DMS 273 (cell line): Measurements from ENCODE around the gene PPIL1.
"Not testable (repeated sequence)": the region's sequence is repeated elsewhere in the genome, so short reads cannot be mapped to it uniquely, and the experiment has no call there.

Experiments
- DNase-seq: peaks from one replicate; lab custom pipeline; 2025; ENCODE audit not compliant: unreplicated experiment; lab: John Stamatoyannopoulos, UW

The PPIL1 gene

DNA sequence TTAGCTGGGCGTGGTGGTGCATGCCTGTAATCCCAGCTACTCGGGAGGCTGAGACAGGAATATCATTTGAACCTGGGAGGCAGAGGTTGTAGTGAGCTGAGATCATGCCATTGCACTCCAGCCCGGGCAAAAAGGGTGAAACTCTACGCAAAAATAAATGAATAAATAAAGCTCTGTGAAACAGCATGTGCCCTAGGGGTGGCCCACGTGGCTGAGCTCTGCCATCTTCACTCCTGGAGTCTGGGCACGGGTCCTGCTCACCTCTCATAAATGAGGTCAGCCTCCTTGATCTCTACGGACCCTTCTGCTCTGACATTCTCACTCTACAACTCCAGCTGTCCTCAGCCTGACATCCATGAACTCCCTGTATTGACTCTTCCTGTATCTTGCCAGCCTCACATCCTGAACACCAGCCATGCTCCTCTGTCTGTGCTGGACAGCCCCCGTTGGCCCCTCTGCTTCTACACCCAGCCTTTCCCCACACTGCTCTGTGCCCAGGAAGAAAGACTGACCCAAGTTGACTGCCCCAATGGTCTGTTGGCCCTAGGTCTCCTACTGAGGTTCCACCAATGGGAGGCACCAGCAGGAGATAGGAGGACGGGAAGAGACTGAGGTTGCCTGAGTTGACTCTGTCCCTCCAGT is 57.3 kb downstream of the PPIL1 start:
- no peak for DNase-seq

DNA sequence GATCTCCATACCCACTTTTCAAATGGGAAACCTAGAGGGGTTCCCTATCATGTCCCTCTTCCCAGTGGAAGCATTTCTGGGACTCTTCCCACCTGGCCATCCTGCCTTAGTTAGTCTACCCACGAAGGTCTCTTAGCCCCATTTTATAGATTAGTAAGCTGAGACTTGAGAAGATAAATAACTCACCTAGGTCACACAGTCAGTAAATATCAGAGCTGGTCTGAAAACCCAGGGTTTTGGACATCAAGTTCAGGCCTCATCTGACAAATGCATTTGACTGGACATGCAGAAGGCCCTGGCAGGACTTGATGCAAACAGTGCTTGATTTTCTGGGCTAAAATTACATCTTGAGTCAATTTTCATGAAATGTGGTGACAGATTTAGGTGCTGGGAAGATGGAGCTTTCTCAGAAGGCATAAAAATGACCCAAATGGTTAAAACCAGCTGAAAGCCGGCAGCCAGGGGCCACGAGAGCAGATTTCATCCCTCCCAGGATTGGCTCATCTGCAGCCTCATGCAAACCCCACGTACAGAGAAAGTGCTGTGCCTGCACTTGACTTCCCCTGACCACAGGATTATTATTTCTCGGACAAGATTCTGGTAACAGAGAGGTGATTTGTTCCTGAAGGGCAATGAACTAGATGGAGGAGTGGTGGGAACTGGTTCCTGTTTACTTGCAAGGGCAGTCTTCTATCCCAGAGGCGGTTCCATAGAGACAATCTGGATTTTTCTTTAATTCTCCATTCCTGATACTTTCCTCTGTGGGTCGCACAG is 58.5 kb downstream of the PPIL1 start:
- DNase-seq = no peak

DNA sequence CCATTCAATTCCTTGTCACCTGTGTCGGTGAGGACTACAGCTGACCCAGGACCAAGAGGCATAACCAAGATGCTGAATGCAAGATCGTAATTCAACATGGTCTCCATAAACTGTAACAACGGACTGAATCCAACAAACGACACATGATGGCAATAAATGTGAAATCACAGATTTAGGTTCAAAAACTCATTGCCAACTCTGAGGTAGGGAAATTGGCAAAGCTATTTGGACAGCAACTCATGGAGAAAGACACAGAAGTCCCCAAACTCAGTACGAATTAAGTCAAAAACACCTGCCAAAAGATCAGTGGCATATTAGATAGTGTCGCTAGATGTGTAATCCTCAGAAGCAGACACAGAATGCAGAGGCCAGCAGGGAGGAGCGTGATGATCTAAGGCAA is 60.4 kb downstream of the PPIL1 start:
- DNase-seq = no peak

DNA sequence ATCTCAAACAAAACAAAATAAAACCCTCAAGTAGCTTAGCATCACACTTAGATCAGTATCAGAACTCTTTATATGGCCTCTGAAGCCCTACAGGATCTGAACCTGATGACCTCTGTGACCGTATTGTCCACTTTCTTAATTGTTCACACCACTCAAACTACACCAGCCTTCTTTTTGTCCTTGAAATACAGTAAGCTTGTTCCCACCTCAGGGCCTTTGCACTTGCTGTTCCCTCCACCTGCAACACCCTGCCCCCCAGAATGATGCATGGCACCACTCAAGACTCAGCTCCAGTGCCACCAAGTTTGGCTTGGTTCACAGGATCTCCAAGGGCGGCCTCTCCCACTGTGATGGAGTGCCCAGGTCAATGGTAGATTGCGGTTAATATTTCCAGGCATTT is 61.1 kb downstream of the PPIL1 start:
- no peak for DNase-seq

DNA sequence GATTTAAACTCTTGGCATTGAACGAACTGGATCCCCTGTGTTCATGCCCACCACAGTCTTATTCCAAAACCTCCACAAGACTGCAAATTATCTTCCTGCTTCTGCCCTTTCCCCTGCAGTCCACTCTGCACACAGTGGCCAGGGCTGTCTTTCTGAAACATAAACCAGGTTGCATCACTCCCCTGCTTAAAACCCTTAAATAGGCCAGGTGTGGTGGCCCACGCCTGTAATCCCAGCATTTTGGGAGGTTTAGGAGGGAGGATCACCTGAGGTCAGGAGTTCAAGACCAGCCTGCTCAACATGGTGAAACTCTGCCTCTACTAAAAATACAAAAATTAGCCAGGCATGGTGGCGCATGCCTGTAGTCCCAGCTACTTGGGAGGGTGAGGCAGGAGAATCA is 61.6 kb downstream of the PPIL1 start:
- DNase-seq = not testable (repeated sequence)

DNA sequence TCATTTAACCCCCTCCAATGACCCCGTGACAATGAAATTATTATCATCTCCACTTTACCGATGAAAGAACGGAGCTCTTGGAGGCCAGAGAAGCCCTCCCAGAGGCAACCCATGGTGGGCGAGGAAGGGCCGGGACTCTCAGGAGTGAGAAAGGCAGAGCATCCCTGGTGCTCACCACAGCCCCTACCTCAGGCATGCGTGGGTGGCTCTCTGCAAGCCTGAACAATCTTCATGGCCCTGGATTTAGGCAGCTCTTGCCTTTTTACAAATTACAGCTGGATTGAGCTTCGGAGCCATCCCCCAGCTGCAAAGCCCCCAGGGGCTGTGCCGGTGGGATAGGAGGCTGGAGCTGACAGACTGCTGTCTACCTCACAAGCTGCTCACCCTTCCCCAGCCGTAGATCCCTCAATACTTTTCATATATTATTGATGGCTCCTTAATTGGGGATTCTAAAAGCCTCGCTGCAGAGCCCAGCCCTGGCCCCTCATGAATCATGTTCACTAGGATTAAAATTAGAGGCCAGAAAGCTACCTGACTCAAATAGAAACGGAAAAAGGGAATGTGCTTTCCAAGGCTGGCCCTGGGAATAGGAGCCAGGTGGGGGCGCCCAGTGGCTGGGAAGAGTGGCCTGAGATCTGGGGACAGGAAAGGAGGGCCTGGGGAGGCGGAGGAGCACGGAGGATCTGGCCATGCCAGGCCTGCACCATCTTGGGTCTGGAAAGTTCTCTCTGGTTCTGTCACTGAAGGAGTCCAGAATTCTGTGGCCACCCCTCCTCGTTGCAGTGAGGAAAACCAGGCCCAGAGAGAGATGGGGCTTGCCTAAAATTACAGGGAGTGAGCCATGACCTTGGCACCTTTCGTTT is 64.4 kb downstream of the PPIL1 start:
- DNase-seq = peak; percentile 22

DNA sequence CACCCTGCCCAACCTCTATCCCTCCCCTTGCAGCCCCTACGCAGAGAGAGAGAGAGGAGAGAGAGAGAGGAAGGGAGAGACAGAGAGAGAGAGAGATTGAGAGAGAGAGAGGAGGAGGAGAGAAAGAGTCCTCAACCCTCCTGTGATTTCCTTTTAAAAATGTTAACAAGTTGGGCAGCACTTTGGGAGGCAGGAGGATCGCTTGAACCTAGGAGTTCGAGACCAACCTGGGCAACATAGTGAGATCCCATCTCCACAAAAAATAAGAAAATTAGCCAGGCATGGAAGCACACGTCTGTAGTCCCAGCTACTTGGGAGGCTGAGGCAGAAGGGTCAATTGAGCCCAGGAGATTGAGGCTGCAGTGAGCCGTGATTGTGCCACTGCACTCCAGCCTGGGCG is 65.4 kb downstream of the PPIL1 start:
- DNase-seq = no peak

DNA sequence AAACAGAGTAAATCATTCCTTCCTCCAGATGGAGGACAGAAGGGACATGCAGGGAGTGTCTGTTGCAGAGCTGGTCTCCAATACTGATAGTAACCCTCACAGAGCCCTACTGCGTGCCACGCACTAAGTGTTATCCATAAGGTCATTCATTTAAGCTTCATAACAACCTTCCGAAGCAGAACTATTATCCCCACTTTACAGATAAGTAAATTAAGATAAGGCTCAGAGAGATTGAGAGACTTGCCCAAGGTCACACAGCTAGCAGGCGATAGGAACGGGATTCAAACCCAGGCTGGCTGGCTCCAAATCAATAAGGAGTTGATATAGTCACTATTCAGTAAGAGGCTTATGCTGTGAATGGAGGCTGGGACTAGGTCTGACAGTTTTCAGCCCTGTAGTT is 66.0 kb downstream of the PPIL1 start:
- no peak for DNase-seq

DNA sequence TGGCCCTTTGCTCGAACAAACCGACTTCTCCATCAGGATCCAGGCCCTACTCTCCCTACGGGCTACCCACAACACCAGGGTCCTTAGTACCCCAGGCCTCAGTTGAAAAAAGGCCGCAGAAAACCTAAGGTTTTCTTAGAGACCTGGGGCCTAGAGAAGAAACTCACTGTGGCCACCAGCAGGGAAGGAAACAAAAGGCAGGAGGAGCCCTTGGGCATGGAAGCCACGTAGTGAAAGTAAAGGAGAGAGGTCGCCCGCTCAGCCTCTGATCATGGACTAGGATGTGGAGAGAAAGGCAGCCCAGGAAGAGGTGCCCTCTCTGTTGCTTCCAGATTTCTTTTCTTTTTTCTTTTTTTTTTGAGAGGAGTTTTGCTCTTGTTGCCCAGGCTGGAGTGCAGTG is 66.9 kb downstream of the PPIL1 start:
- DNase-seq = no peak

DNA sequence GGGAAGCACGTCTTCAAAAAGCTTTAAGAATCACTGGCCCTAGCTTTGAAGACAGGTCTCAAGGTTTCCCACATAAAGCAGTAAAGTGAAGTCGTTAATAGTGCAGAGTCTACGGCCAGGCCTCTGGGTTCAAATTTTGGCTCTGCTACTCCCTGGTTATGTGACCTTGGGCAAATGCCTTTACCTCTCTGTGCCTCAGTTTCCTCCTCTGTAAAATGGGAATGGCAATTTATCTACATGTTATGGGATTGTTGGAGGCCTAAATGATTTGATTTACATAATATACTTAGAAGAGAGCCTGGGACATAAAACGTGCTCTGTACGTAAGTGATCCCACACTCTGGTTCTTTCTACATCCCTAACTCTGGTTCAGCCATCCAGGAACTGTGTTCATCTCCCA is 67.5 kb downstream of the PPIL1 start:
- DNase-seq = no peak

DNA sequence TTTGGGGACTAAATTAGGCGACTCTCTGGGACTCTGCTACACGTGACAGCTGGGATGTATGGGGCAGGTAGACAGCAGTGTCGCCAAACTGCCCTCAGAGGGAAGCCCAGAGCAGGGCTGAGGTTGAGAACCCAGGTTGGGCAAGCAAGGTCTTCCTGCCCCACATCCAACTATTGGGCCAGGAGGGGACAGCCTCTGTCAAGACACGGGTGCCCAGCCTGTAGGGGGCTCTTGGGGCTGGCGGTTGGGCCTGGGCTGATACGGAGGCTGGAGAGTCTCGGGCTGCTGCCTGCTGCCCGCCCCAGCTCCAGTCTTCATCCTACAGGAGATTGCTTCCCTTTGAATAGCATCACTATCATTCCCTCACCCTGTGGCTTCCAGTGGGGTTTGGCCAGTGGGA is 68.7 kb downstream of the PPIL1 start:
- no peak for DNase-seq

DNA sequence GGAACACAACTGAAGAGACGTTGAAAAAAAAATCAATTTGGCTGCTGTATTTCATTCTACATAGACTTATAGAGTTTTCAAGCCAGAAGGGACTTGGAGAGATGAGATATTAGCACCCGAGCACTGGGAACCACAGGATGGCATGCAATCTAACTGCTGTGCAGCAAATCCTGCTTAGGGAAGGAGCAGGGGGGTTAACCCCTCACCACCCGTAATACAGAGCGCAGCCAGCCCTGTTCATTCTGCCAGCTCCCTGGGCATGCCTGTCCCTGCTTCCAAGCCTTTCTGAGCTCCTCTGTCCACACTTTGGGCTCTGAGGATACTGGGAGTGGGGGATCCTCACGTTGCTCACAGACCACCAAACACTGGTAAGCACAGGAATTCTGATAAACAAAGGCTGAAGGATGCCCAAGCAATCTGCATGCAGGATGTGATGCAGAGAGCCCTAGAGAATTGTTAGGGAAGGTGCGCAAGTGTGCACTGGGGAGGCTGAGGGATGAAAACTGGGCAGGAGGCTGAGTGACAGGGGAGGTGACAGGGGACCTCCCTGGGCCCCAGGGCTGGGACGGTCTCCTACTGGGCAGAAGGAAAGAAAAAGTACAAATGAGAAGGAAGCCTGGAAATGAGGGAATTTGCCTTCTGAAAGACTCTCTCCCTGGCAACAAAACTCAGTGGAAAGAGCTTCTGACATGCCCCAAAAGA is 69.4 kb downstream of the PPIL1 start:
- DNase-seq = no peak
